Activated CD8-positive, alpha-beta memory T cell treated with anti-CD3 and anti-CD28 coated beads for 1 hour (primary cell): ENCODE measurements around the gene CSTPP1.
"Not testable (repeated sequence)": the region's sequence is repeated elsewhere in the genome, so short reads cannot be mapped to it uniquely, and the experiment has no call there.

Source experiments
- DNase-seq, 2 donors: peaks; one replicate each; pipeline ENCODE4 v3.0.0-alpha.2; 2020; ENCODE audit warnings: low read depth in 1 of 2; ENCODE audit errors: extremely low read depth in 1 of 2

CSTPP1 gene

DNA sequence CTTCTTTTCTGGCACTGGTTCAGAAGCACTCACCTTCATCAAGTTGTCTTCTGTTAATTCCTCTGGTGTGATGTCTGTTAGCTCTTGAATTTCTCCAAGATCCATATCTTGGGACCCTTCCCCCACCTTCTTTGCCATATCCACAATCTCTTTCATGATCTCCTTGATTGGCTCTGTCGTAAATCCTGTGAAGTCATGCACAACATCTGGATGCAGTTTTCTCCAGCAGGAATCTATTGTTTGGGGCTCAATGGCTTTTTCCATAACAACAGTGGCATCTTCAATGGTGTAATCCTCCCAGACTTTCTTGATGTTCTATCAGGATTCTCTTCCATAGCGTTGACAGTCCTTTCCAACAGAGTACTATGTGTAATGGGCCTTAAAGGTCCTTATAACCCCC lies 96.9 kb downstream of the CSTPP1 start:
- DNase-seq, result no peak

DNA sequence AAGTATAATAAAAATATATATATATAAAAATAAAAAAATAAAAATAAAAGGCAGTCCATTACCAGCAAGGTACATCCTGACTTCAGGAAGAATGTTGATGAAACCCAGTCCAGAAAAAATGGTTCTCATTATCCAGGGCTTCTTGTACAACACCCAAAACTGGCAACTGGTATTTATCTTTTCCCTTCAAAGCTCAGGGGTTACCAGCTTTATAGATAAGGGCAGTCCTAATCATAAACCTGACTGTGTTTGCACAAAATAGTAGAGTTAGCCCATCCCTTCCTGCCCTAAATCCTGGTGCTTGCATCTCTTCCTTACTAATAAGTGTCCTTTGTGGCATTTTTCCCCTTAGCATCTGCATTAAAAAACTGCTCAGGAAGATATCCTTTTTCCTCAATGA lies 97.5 kb downstream of the CSTPP1 start:
- DNase-seq, result no peak

DNA sequence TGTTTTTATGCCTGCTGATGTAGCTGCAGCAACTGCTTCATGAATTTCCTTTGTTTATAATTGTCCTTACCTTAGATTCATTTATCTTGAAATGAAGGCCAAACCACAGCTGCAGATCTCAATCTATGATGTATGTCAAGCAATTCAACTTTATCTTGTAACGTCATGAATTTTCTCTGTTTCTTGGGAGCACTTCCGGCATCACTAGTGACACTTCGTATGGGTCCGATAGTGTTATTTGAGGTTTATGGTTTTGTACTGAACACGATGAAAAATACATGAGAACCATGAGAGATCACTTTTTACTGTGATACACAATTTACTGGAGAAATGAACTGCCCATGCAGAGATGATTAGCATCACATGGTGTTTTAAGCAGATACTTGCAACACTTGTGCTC lies 98.5 kb downstream of the CSTPP1 start:
- DNase-seq, result no peak

DNA sequence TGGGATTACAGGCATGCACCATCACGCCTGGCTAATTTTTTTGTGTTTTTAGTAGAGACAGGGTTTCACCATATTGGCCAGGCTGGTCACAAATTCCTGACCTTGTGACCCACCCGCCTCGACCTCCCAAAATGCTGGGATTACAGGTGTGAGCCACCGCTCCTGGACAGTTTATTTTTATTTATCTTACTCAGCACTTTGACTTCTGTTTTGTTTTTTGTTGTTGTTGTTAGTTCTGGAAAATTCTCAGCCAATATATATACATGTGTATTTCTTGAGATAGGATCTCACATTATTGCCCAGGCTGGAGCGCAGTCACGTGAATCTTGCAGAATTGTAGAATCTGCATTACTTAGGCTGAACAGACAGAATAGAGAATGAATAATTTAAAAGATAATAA lies 107.6 kb downstream of the CSTPP1 start:
- DNase-seq, result no peak

DNA sequence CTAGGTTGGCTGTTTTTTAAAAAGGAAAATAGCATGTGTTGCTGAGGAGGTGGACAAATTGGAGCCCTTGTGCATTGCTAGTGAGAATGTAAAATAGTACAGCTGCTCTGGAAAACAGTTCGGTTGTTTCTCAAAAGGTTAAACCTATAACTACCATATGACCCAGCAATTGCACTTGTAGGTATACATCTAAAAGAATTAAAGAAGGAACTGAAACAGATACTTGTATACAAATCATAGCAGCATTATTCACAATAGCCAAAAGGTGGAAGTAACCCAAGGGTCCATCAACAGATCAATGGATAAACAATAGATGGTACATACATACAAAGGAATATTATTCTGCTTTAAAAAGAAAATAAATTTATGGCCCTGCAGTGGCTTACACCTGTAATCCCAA lies 111.4 kb downstream of the CSTPP1 start:
- DNase-seq, result no peak

DNA sequence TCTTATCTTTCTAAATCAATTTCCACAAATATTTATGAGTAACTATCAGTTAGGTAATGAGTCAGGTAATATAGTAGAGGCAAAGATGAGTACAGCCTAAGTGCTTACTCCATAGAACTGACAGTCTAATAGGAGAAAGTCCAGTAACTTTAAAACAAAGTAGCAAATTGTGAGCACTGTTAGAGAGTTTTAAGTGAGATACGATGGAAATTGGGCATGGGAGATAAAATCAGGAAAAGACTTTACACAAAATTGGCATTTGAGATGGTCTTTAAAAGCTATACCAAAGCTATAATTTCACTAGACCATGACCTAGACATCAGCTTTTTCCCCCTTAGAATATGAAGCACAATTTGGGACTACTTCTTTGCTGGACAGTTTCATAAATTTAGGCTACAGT lies 113.7 kb downstream of the CSTPP1 start:
- no peak for DNase-seq

DNA sequence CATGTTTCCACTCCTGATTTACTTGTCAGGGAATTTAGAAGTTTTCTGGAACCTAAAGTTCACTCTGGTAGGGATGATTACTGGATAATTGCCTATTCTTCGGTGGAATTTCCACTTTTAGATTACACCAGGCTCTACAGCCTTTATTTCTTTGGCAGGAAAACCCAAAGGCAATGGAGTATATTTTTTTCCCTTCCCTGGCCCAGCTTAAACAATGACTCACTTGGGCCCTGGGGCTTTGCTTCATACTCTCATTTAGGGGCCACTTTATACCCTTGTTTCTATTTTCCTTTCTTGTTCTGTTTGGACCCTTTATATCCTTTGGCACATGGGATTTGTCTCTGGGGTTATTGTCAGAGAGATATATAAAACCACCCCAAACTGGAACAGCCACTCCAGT lies 114.7 kb downstream of the CSTPP1 start:
- DNase-seq, result no peak

DNA sequence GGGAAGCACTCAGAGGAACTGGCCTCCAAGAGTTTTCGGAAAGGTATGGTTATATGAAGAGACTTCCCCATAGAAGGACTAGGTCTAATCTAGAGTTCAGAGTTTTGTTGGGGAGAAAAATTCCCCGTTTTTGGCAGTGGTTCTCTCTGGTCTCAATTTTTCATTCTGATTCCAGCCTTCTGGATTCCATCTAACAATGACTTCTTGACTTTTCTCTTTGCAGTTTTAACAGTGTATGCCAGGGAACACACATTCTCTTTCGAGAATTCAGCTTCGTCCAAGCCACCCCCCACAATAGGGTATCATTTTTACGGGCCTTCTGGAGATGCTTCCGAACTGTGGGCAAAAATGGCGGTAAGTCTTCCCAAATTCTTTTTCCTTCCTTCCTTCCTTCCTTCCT lies 115.6 kb downstream of the CSTPP1 start:
- DNase-seq, result no peak

DNA sequence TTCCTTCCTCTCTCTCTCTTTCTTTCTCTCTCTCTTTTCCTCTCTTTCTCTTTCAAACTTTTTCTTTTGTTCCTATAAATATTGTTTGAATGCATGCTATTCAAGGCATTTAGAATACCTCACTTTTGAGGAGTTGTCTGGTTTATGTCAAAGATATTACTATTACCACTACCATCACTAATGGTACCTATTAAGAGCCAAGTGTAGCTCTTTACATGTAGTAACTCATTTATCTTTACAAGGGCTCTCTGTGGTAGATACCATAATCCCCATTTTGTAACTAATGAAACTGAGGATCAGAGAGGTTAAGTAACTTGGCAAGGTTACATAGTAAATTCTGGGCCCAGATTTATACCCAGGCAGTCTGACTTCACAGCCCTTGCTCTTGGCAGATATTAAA lies 116.0 kb downstream of the CSTPP1 start:
- no peak for DNase-seq

DNA sequence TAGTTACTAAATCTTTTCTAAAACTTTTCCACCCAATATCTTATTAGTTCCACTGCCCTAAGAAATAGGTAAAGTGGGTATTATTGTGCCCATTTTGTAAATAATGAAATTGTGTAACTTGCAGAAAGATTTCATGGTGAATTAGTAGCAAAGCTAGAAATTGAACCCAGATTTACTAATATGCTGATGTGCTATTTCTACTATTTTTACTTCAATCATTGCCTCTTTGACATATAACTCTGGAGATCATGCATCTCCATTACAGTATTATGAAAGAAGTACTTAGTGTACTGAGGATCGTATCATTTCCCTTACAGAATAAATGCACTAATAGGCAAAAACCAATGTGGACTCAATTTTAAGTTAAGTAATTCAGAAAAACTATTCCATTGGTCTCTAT lies 119.0 kb downstream of the CSTPP1 start:
- no peak for DNase-seq

DNA sequence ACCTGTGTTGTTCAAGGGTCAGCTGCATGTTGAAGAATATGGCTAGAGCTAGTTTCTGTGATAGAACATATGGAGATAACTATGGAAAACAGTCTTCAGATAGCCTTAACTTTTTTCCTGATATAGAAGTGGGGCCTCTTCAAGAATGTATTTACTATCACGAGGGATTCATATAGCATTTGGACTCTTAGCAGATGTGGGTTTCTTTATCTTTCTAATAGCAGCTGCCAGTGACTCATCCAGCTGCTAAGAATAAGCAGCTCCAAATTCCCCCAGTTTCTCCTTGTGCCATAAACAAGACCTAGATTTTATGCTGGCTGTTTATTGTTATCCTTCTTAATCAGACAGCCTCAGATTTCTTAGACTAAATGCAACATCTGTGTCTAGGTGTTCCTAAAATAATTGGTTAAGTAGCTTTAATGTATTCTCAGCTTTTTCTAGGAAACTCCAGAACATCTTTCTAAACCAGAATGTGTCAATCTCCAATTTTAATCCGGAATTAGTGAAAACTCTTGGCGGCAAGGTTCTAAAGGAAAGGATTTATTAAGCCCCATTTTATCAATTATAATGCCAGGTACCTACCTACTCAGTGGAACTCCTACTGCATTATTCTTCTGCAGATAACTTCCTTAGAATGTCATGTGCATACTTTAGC lies 119.8 kb downstream of the CSTPP1 start:
- no peak for DNase-seq

DNA sequence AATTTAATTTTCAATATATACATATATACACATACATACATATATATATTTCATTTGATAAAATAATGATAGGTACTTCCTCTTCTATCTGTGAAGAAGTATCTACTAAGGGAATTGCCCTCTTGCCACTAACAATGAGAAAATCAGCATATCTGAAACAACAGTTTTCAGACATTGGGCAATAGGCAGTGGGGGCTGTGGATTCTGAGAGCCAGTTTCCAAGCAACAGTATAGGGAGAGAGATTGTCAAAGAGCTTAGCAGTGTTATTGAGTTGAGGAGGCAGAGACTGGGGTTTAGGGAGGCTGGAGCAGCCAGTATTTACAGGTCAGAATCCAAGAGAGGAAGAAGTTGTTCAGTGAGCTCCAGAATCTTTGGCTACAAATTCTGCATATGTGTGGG lies 120.8 kb downstream of the CSTPP1 start:
- no peak for DNase-seq

DNA sequence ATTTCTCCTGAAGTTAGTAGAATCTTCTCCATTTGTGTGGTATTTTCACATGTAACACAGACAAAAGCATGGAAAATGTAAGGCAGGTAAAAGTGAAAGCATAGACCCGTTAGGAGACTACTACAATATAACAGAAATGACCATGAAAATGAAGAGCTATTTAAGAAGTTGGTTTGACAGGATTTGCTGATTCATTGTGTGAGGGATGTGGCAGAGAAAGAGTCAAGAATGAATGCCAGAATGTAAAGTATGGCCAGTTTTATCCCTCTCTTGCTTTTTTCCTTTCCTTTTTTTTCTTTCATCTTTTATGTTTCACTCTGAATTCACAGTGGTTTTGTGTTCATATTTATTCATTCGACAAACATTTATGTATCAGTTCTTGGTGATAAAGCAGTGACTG lies 124.2 kb downstream of the CSTPP1 start:
- DNase-seq, result no peak

DNA sequence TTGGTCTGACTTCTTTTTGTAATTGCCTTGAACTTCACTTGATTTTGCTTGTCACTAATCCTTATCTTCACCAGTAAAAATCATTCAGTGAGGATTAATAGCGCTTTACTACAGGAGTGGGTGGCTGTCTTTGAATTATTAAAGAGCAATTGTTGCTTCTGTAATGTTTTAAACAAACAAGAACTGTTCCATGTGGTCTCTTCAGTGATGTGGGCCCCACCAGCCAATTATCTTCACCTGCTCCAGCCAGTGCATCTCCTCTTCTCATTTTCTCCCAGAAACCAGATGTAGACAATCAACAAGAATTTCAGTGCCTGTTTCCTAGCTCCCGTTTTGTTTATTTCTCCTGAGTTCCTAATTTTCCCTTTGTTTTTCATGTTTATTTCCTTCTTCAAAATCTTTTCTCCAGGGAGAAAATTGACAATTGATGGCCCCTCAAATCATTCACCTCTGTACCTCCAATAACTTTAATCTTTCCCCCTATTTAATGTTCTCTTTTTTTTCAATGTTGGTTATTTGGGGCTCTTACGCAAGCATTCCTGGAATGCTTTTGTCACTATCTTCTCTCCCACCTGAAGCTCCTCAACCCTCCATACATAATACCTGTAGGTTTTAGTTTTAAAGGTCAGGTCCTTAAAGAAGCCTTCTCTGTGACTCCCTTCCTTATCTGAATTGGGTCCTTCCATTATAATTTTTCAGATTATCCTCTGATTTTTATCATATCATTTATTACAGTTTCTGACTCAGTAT lies 125.0 kb downstream of the CSTPP1 start:
- DNase-seq, result no peak

DNA sequence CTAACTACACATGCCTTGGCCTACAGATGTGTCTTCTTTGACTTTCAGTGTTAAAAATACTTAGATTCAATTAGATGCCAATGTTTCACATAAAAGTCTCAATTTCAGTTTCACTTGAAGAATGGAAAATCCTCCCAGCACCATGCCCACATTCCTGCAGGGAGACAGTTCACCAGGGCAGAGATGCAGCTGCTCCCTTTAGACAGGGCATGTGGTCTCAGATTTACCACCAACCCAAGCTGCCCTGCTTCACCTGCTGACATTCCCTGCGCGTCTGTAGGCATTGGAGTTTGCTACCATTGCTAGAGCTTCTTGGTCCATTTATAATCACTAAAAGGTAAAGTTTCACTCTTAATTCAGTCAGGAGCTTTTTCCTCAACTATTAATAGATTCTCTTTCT lies 126.2 kb downstream of the CSTPP1 start:
- DNase-seq, result no peak

DNA sequence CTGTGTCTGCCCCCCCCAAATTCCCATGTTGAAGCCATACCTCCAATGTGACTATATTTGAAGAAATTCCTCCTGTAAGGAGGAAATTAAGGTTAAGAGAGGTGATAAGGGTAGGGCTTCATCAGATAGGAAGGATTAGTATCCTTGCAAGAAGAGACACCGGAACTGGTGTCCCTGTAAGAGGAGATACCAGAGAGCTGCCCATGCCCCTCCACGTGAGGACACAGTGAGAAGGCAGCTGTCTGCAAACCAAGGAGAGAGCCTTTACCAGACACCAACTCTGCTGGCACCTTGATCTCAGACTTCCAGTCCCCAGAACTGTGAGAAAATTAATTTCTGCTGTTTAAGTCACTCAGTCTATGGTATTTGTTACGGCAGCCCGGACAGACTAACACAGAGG lies 130.8 kb downstream of the CSTPP1 start:
- no peak for DNase-seq

DNA sequence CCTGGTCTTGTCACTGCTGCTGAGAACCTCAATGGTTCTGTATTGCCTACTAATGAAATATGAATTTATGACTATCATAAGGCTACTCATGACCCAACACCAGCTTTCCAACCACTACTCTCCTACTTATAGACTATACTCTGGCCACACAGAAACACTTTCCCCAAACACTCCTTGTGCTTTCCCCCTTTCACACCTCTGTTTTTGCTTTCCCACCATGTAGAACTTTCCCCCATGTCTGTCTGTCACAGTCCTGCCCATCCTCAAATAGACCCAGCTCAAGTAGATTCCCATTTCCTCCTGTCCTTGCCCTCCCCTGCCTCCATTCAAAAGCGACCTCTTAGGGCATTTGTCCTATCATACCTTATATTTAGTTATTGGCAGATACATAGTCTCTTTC lies 134.2 kb downstream of the CSTPP1 start:
- no peak for DNase-seq

DNA sequence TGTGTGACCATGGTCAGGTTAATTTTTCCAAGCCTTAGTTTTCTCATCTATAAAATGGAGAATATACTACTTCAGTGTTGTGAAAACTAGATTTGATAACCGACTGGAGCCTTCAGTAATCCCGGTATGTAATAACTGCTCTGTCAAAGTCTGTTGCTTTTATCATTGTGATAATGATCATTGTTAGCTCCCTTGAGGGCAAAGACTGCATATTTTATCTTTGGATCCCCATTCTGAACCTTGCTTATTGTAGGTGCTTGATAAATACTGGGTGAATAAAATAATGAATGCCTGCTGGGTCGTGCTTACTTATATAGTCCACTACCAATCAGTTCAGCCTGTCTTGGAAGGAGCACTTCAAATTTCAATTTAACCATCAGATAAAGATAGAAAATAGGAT lies 134.8 kb downstream of the CSTPP1 start:
- no peak for DNase-seq

DNA sequence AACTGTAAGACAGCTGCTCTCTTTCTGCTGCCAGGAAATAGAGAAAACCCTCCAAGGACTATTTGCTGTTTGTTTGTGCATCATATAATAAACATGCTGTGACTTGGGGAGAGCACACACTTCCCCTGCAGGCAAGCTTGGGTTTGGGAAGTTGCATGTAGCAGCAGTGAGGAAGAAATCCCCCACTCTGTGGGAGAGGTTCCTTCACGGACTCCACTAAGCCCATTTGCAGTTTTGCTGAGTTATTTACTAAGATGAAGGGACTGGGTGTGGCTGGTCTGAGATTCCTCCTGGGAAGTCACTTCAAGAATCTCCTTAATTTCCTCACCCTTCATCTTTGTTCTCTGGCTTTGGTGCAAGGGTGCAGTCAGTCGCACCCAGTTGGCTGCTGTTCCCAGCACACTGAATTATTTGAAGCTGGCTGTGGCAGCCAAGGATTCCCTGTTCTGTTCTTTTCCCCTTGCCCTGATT lies 135.3 kb downstream of the CSTPP1 start:
- DNase-seq, result no peak

DNA sequence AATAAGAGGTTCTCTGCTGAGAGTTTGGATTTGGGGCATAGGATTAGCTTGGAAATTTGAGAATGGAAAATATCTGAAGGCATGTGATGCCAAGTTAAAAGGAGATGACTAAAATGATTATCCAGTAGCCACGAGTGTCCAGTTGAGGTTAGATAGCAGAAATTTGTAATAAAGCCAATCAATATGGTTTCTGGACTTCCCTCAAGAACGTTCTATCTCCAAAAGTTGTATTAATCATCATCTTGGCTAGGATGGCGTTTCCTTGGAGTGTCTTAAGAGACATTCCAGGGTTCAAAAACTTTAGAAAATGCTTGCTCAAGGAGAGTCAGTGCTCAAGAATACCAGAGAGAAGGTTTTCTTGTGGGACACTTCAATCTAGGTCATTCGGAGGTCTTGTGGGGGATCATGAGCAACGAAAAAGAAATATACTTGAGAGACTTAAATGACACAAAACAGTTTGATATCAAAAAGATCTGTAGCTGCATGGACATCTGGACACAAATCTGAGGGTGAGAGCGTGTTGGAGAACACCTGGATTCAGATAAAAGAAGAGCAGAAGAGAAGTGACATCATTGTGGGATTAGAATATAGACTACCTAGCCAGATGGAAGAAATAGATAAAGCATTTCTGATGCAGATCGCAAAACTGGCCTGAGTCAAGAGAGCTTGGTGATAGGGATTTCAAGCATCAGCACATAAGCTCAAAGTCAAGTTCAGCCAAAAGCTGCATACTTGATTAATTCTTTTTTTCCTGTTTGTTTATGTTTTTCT lies 142.4 kb downstream of the CSTPP1 start:
- DNase-seq, result no peak

DNA sequence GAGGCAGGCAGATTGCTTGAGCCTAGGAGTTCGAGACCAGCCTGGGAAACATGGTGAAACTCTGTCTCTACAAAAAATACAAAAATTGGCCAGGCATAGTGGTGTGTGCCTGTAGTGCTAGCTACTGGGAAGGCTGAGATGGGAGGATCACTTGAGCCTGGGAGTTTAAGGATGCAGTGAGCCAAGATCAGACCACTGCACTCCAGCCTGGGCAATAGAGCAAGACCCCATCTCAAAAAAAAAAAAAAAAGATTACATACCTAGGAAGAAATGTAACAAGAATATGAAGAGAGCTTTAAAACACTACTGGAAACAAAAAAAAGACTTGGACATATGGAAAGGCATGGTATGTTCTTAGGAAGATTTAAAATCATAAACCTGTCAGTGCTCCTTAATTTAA lies 144.2 kb downstream of the CSTPP1 start:
- not testable (repeated sequence) for DNase-seq

DNA sequence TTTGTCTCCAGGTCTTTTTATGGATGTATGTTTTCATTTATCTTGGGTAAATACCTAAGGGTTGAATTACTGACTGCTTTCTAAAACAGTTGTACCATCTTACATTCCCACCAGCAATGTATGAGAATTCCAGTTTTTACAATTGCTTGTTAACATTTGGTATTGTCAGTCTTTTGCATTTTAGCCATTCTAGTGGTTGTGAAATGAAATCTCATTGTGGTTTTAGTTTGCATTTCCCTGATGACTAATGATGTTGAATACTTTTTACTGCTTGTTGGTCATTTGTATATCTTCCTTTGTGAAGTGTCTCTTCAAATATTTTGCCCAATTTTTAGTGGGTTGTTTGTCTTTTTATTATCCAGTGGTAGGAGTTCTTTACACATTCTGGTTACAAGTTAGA lies 147.4 kb downstream of the CSTPP1 start:
- no peak for DNase-seq
